Adrenal gland (tissue), 5 donors: ENCODE measurements around the gene FAM24B.

ENCODE experiments used
- CTCF ChIP-seq, 6 experiments: fragments of 450-650 bp in 4 of 6; fragments of 200-600 bp in 2 of 6; sonication (generic) in 1 of 6; IDR thresholded peaks; 1 replicate in 5 of 6; 2 replicates in 1 of 6; pipeline versions ENCODE4 v1.5.1 to v1.8.0; 2016 to 2021; ENCODE audit warnings: antibody characterized with exemption in 6 of 6, mild to moderate bottlenecking in 2 of 6, moderate library complexity in 1 of 6
- POLR2A ChIP-seq, 2 donors: fragments of 450-650 bp; IDR thresholded peaks; one replicate each; pipeline ENCODE4 v1.6.1; 2017; ENCODE audit warnings: antibody characterized with exemption in 2 of 2, mild to moderate bottlenecking in 2 of 2, moderate library complexity in 1 of 2
- donor health status: DM: no; HTN: no; CAD: no.

DNA sequence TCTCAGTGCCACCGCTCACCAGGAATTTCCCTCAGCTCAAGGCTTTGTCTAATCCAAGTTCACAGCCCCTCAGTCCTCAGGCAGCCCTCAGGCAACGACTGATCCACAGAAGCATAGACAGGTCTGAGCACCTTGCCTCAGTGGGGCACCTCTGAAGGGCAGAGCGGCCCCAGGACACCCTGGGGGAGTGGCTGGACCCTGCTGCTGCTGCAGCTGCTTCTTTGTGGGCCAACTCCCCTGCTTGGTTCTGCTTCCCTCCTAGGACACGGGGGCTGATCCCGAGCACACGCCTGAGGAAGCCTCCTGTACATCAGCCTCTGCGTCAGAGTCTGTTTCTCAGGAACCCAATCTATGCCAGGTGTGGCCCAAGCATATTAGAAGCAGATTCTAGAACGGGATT is 49.9 kb downstream of the FAM24B start:
- no peak for TF ChIP-seq CTCF (IDR thresholded peaks at IDR 0.05)
- no peak for TF ChIP-seq POLR2A (IDR thresholded peaks at IDR 0.05)
